ENCODE data around the gene DBN1.

DNA sequence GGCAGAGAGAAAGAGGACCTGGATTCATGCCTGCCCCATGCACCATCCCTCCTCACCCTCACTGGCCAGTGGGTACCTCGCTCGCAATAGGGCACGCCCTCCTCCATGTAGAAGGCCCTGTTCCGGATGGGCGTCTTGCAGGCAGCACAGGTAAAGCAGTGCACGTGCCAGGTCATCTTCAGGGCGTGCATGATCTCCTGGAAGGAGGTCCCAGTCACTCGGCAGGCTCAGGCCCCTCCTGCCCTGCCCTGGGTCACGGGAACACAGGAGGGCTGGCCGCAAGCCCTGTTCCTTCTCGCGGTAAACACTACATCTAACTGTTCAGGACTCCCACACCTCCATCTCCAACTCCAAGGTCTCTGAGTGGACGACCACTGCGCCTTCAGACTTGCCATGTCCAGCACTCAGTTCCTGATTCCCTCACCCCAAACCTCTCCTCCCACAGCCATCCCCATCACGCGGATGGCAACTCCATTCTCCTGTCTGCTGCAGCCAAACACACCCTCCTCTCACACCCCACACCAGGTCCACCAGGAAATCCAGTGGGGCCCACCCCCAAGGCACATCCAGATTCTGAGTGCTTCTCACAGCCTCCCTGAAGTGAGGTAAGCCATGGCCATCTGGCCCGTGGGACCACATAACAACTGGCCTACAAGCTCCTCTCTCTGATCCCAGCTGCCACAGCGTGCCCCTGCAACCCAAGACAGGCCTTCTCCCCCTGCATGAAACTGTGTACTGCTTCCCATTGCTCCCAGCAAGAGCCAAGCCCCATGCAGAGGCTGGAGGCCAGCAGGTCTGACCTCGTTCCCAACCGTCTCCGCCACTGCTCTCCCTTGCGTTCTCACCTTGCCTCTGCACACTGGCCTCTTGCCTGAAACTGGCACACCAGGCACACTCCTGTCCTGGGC, 10.8 kb upstream of the DBN1 start:
- TF ChIP-seq, protein P1, sequence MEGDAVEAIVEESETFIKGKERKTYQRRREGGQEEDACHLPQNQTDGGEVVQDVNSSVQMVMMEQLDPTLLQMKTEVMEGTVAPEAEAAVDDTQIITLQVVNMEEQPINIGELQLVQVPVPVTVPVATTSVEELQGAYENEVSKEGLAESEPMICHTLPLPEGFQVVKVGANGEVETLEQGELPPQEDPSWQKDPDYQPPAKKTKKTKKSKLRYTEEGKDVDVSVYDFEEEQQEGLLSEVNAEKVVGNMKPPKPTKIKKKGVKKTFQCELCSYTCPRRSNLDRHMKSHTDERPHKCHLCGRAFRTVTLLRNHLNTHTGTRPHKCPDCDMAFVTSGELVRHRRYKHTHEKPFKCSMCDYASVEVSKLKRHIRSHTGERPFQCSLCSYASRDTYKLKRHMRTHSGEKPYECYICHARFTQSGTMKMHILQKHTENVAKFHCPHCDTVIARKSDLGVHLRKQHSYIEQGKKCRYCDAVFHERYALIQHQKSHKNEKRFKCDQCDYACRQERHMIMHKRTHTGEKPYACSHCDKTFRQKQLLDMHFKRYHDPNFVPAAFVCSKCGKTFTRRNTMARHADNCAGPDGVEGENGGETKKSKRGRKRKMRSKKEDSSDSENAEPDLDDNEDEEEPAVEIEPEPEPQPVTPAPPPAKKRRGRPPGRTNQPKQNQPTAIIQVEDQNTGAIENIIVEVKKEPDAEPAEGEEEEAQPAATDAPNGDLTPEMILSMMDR (conservative IDR thresholded peaks at IDR 0.05; ENCODE audit: low read depth in 2 of 2) = no peak
- no peak for TF ChIP-seq POLR2AphosphoS5 (IDR thresholded peaks at IDR 0.05; ENCODE audit: low read depth)
- TF ChIP-seq CREB1 (CRISPR knock-in tag; IDR thresholded peaks at IDR 0.05; ENCODE audit: low read depth) = no peak
- TF ChIP-seq EZH2 (IDR thresholded peaks at IDR 0.05; ENCODE audit: low read depth, unreplicated experiment) = no peak
- TF ChIP-seq REST (IDR thresholded peaks at IDR 0.05; ENCODE audit: unreplicated experiment) = no peak
- TF ChIP-seq ZNF331 (CRISPR knock-in tag; IDR thresholded peaks at IDR 0.05; ENCODE audit: low read depth) = no peak
- TF ChIP-seq JUNB (IDR thresholded peaks at IDR 0.05; ENCODE audit: unreplicated experiment) = no peak
- no peak for TF ChIP-seq ZNF114 (CRISPR knock-in tag; IDR thresholded peaks at IDR 0.05)
- no peak for TF ChIP-seq NANOG (IDR thresholded peaks at IDR 0.05; ENCODE audit: borderline replicate concordance)
- TF ChIP-seq EZH2phosphoT487 (IDR thresholded peaks at IDR 0.05; ENCODE audit: unreplicated experiment) = no peak
- no peak for TF ChIP-seq STAT1 (IDR thresholded peaks at IDR 0.05; ENCODE audit: unreplicated experiment)
- TF ChIP-seq, protein P2, sequence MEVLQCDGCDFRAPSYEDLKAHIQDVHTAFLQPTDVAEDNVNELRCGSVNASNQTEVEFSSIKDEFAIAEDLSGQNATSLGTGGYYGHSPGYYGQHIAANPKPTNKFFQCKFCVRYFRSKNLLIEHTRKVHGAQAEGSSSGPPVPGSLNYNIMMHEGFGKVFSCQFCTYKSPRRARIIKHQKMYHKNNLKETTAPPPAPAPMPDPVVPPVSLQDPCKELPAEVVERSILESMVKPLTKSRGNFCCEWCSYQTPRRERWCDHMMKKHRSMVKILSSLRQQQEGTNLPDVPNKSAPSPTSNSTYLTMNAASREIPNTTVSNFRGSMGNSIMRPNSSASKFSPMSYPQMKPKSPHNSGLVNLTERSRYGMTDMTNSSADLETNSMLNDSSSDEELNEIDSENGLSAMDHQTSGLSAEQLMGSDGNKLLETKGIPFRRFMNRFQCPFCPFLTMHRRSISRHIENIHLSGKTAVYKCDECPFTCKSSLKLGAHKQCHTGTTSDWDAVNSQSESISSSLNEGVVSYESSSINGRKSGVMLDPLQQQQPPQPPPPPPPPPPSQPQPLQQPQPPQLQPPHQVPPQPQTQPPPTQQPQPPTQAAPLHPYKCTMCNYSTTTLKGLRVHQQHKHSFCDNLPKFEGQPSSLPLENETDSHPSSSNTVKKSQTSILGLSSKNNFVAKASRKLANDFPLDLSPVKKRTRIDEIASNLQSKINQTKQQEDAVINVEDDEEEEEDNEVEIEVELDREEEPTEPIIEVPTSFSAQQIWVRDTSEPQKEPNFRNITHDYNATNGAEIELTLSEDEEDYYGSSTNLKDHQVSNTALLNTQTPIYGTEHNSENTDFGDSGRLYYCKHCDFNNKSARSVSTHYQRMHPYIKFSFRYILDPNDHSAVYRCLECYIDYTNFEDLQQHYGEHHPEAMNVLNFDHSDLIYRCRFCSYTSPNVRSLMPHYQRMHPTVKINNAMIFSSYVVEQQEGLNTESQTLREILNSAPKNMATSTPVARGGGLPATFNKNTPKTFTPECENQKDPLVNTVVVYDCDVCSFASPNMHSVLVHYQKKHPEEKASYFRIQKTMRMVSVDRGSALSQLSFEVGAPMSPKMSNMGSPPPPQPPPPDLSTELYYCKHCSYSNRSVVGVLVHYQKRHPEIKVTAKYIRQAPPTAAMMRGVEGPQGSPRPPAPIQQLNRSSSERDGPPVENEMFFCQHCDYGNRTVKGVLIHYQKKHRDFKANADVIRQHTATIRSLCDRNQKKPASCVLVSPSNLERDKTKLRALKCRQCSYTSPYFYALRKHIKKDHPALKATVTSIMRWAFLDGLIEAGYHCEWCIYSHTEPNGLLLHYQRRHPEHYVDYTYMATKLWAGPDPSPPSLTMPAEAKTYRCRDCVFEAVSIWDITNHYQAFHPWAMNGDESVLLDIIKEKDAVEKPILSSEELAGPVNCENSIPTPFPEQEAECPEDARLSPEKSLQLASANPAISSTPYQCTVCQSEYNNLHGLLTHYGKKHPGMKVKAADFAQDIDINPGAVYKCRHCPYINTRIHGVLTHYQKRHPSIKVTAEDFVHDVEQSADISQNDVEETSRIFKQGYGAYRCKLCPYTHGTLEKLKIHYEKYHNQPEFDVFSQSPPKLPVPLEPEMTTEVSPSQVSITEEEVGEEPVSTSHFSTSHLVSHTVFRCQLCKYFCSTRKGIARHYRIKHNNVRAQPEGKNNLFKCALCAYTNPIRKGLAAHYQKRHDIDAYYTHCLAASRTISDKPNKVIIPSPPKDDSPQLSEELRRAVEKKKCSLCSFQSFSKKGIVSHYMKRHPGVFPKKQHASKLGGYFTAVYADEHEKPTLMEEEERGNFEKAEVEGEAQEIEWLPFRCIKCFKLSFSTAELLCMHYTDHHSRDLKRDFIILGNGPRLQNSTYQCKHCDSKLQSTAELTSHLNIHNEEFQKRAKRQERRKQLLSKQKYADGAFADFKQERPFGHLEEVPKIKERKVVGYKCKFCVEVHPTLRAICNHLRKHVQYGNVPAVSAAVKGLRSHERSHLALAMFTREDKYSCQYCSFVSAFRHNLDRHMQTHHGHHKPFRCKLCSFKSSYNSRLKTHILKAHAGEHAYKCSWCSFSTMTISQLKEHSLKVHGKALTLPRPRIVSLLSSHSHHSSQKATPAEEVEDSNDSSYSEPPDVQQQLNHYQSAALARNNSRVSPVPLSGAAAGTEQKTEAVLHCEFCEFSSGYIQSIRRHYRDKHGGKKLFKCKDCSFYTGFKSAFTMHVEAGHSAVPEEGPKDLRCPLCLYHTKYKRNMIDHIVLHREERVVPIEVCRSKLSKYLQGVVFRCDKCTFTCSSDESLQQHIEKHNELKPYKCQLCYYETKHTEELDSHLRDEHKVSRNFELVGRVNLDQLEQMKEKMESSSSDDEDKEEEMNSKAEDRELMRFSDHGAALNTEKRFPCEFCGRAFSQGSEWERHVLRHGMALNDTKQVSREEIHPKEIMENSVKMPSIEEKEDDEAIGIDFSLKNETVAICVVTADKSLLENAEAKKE (CRISPR knock-in tag; IDR thresholded peaks at IDR 0.05) = no peak
